ENCODE data around the gene NLRP5.
"Not testable (repeated sequence)": the region's sequence is repeated elsewhere in the genome, so short reads cannot be mapped to it uniquely, and the experiment has no call there.

The NLRP5 gene

GRCh38 chr19:56099638-56100539 is 113.3 kb downstream of the NLRP5 start:
- no peak for DNase-seq

GRCh38 chr19:56101095-56101494 is 114.5 kb downstream of the NLRP5 start:
- DNase-seq, result no peak

DNA sequence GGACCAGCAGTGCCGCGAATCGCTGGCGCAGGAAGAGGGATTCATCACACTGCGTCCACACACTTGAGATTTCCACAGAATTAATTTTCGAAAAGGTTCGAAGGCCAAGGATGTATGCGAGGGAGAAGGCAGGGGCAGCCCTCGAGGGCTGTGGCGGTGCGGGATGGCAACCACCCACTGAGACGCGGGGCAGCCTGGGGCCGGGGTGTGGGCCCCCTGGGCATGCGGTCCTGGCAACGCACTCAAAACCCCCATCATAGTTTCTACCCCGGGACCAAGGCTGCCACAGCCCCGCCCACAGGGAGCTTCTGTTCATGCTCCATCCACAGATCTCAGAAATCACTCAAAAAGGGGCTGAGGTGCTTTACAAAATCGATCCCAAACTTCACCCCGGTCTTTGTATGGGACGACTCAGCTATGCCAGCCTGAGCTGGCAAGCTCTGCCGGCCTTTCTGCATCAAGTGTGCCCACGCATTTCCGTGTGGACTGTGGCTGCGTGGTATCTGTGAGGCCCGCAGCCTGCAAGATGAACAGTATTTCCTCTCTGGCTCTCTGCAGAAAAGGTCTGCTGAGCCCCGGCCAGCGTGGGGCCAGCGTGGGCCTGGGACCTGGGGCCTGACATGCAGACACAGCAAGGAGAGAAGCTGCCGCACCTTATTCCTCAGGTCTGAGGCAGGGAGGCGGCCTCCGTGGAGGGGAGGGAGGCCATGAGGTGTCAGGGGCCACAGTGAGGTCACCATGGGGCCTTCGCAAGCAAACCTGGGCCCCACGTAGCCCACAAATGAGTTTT is 115.4 kb downstream of the NLRP5 start:
- no peak for DNase-seq

DNA sequence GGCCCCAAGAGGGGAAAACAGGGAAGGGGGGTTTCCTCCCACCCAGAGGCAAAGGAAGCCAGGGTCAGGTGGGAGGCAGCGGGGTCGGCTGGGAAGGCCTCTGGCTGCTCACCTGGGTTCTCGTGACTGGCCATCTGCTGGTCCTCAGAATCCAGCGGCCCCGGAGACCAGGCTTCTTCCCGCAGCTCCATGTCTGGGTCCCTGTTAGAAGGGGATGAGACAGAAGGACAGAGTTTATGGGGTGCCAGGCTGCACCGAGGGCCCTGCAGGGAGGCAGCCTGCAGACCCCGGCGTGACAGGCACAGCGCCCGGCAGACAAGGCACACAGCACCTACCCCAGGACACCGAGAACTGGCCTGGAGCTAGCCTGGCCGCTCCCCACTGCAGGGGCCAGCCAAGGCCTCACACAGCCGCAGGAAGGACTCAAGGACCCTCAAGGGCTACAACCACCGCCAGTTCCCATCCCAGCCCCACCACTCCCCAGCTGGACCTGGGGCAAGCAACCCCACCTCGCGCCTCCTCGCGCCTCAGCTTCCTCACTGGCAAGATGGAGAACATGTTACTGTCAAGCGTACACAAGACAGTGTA is 116.5 kb downstream of the NLRP5 start:
- no peak for DNase-seq

DNA sequence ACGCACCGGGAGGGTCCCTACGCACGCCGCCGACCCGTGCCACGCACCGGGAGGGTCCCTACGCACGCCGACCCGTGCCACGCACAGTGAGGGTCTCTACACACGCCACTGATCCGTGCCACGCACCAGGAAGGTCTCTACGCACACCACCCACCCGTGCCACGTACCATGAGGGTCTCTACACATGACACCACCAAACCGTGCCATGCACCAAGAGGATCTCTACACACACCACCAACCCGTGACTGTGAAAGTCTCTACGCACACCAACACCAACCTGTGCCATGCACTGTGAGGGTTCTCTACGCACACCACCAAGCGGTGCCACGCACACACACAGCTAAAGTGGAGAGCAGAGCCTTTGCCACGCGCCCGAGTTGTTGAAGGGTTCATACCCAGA is 117.8 kb downstream of the NLRP5 start:
- DNase-seq, result no peak

- DNase-seq, result no peak
Observed at GRCh38 chr19:56105090-56105701, 118.6 kb downstream of the NLRP5 start.

DNA sequence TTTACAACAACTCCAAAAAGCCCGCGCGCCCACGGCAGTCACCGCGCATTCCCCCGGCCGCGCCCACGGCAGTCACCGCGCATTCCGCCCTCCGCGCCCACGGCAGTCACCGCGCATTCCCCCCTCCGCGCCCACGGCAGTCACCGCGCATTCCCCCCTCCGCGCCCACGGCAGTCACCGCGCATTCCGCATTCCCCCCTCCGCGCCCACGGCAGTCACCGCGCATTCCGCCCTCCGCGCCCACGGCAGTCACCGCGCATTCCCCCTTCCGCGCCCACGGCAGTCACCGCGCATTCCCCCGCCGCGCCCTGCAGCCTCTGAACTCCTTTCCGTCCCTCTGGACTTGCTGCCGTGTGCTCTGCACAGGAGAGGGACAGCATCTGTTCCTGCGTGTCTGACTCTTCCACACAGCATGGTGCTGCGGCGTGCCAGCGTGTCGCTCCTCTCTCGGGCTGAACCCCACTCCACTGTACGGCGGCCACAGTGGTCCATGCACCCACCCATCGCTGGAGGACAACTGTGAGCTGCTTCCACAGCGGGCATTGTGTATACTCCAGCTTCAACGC is 119.3 kb downstream of the NLRP5 start:
- not testable (repeated sequence) for DNase-seq

DNA sequence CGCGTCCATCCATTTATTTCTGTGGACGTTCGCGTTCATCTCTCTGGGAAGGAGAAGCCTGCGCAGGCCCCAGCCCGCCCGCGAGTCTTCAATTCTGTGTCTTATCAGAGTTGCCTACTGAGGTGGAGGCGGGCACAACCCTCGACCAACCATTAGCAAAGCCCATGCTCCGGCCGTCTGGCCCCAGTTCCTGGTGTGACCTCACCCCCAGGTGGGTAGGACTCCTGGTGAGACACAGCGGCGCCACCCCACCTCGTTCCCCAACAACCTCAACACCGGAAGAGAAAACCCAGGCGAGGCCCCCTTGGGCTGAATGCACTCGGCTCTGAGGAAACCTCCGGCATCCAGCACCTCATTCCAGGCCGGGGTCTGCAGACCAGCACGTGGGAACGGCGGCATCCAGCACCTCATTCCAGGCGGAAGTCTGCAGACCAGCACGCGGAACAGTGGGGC is 119.8 kb downstream of the NLRP5 start:
- no peak for DNase-seq

- no peak for DNase-seq
Observed at GRCh38 chr19:56106993-56107392, 120.4 kb downstream of the NLRP5 start.

GRCh38 chr19:56107626-56108351 is 121.2 kb downstream of the NLRP5 start:
- no peak for DNase-seq

DNA sequence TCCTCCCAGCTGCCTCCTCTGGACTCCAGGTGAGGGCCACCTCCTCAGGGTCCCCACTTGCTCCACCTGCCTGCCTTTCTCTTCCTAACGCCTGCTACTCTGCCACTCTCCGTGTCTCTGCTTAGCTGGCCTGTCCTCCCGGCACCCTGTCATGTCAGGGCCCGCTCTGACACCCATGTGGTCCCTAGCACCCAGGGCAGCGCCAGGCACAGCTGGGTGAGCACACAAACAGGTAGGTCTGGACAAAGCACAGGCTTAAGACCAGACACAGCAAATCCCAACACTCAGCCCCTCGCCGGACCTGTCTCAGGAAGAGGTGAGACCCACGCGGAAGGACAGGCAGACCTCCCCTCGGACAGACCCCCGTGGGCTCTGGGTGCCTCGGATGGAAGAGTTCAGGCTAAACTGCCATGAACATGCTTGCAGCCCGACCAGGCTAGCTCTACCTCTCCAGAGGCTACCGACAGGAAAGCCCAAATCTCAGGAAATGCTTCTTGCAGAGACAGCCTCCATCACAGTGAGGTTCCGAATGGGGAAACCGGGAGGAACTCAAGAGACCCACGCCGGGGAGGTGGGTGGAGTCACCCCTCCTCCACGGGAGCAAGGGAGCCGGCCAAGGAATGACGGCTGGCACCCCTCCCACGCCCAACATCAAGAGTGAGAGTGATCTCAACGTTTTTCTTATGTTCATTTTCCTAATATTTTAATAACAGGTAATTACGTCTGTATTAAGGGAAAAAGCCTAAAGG is 122.0 kb downstream of the NLRP5 start:
- DNase-seq, result no peak

- DNase-seq, result no peak
Observed at GRCh38 chr19:56109226-56109625, 122.7 kb downstream of the NLRP5 start.

DNA sequence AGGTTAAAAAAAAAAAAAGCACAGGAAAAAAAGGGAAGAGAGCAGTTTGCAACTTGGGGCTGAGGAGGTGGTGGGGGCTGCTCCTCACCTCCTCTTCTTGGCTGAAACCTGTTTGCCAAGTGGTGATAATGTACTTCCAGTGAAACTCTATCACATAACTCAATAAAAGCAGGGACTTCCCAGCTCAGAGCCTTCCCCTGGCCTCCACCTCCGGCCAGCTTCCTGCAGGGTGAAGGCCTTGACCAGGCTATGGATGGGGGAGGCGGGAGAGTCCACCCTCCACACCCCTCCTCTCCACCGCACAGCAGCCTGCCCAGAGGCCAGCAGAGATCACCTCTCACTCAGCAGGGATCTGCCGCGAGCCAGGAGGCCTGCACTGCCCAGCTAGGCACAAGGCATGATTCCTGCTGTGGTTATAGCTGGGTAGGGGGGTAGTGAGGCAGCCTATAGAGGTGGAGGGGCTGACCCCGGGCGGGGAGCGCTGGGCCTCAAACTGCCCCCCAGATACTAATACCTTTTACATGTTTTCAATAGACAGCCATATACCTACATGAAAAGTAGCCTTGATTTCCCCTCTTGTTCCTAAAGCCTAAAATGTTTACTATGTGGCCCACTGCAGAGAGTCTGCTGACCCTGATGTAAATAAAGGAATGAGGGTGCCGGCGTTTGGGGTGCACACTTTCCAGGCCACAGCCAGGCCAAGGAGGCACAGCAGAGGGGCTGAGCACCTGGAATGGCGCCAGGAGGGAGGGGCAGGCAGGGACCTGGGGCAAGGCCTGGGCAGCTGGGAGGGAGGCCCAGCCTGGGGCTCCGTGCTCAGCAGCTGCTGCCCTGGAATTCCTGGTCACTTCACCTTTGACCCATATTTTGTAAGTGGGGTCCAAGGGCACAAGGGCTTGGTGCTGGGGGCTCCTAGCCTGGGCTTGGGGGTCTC is 124.2 kb downstream of the NLRP5 start:
- DNase-seq, result no peak

All from NCI-H187 treated with DMSO at 0.1 percent for 48 hours (cell line).